Activated CD8-positive, alpha-beta memory T cell treated with anti-CD3 and anti-CD28 coated beads for 48 hours (primary cell): ENCODE data around the gene GRN.

Experiments used
- DNase-seq, 3 experiments: peaks; one replicate each; pipeline ENCODE4 v3.0.0-alpha.2; 2020; ENCODE audit warnings: low read depth in 2 of 3, low spot score in 2 of 3

The GRN gene

GRCh38 chr17:44344939-44345453 is at the start of gene GRN:
TSS of gene GRN (plus strand) at chr17:44345302. CDS start at chr17:44349165, 3,863 bp downstream.
- peak in 2 of 3 experiments; percentile 55 to 74 for DNase-seq

DNA sequence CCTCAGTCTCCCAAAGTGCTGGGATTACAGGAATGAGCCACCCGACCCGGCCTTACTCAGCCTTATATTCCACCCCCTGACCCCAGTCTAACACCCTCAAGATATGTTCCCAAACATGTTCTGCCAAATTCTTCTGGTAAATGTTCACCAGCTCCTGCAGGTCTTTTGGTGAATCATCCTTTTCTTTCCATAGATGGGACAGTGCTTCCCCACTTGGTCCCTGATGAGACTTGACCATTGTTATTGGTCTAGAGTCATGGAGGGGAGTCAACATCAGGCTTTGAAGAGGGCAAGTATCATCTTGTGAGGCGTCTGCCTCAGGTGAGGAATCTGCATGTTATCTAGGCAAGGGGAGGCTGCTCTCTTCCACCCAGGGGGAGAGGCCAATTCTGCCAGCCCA is 47.1 kb upstream of the GRN start:
- DNase-seq, result no peak

GRCh38 chr17:44304651-44305050 is 40.5 kb upstream of the GRN start:
- DNase-seq, result no peak

GRCh38 chr17:44307387-44308186 is 37.5 kb upstream of the GRN start:
- DNase-seq, result no peak

- peak; percentile 62 to 72 (median 63) for DNase-seq
Measured at GRCh38 chr17:44308320-44308818, 36.7 kb upstream of the GRN start, which contains the start of gene RUNDC3A. TSS of gene RUNDC3A (plus strand) at chr17:44308601. CDS start at chr17:44308833, 232 bp downstream.

- no peak for DNase-seq
Measured at GRCh38 chr17:44308865-44309264, 36.2 kb upstream of the GRN start.

DNA sequence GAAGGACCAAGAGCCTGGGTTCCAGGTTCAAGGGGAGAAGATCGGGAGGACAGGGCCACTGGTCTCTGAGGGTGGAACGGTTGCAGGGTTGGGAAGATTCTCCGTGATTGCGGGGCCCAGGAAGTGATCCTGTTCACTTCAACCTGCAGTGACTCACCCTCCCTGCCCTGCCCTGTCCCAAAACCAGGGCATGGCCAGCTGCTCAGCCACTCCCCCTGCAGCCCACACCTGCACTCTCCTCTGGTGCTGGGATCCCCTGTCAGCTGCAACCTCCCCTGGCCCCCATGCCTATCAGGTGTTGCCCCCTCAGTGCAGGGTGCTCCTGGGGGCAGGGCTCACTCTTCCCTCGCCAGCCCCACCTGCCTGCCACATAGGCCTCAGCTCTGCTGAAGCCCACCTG is 35.6 kb upstream of the GRN start:
- DNase-seq, result no peak

- no peak for DNase-seq
Measured at GRCh38 chr17:44310188-44310587, 34.9 kb upstream of the GRN start.

DNA sequence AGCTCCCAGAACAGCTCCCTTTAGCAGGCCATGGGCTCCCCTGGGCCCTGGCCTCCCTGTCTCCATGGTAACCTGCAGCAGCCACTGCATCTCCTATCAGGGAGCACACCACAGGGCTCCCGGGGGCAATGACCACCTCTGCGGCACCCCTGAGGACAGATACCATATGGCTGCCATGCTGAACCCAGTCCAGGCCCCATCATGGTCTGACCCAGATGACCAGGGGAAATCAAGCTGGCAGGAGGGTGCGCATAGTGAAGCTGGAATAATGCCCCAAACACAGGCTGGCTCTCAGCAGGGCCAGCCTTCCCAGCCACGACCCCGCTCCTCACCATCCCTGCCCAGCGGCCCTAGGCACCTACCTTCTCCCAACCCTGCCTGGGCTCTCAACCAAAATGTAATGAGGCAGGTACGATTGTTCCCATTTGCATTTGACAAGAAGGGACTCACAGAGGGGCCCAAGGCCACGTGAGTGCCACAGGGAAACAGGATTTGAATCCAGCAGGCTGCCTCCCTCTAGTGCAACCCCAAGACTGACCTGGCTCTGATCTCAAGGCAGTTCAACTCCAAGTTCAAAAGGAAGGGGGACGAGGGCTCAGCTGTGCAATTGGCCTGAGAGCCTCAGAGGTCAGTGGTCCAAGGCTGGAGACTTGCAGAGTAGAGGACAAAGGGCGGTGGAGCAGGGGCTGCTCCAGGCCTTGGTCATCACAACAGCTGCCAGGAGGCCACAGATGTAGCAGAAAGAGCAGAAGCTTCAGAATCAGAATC is 34.3 kb upstream of the GRN start:
- no peak for DNase-seq

GRCh38 chr17:44311562-44312181 is 33.4 kb upstream of the GRN start:
- no peak for DNase-seq

GRCh38 chr17:44312396-44313104 is 32.6 kb upstream of the GRN start:
- DNase-seq, result no peak

DNA sequence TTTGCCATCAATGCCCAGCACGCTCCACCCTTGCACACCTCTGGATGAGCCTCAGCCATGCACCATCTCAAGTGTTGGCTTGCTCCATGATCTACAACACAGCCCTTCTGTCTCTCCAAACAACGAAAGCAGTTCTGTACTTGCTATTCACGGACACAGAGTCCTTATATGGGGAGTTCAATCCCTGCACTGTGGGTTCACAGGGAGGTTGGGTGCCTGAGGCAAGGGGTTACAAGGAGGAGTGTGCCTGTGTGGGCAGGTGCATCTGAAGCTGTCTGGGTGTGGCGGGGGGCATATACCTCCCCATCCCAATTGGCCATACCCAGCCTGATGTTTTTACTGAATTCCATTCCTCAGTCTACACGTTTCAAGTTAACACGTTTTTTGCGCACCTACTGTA is 31.1 kb upstream of the GRN start:
- DNase-seq, result no peak

DNA sequence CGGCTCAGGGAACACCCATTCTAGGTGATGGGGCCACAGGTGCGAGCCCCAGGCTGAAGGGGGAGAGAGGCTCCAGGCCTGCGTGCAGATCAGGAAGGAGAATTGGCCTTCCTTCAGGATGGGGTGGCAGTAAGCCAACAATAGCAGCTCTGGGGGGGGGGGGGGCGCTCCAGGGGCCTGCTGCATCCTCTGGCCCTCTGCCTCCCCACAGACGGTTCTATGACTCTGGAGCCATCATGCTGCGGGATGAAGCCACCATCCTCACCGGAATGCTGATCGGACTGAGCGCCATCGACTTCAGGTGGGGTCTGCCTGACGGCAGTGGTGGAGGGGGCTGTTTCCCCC is 30.6 kb upstream of the GRN start:
- DNase-seq, result no peak

DNA sequence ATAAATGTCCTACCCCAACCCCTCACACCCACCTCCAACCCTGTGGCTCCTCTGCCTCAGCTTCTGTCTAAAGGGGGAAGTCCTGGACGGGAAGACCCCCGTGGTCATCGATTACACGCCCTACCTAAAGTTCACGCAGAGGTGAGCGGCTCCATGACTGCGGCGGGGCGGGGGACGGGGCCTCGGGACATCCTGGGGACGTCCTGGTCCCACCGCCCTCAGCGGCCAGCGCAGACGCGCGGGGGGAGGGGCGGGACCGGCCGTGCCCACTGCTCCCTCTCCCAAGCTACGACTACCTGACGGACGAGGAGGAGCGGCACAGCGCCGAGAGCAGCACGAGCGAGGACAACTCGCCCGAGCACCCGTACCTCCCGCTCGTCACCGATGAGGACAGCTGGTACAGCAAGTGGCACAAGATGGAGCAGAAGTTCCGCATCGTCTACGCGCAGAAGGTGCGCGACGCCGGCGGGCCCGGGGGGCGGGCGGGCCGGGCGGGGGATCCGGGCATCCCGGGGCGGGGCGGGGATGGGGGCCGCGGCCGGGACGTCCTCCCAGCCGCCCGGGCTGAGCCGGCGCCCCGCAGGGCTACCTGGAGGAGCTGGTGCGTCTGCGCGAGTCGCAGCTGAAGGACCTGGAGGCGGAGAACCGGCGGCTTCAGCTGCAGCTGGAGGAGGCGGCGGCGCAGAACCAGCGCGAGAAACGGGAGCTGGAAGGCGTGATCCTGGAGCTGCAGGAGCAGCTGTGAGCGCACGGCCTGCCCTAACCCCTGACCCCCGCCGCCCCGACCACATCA is 30.0 kb upstream of the GRN start:
- no peak for DNase-seq

- no peak for DNase-seq
Measured at GRCh38 chr17:44315760-44316731, 29.1 kb upstream of the GRN start.

GRCh38 chr17:44317545-44317944 is 27.6 kb upstream of the GRN start:
- no peak for DNase-seq

GRCh38 chr17:44318077-44318892 is 26.8 kb upstream of the GRN start:
- no peak for DNase-seq

DNA sequence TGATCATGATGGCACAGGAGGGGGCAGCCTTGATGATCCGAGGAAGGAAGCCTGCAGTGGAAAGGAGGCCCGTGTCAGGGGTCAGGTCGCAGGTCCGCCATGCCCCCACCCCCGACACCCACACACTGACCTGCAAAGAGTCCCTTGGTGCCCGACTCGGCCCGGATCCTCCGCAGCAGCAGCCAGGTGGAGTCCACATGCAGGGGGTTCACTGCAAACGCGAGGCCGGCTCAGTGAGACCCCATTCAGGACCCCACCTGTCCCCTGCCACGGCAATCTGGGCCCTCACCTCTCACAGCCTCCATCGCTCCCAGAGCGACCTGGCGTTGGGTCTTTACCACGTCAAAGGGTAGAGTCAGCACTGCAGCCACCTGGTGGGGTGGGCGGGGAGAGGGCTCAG is 25.0 kb upstream of the GRN start:
- DNase-seq, result no peak
